Stimulated activated CD8-positive, alpha-beta memory T cell treated with anti-CD3 and anti-CD28 coated beads, Interleukin-15, amount 100 ng/mL, for 24 hours (primary cell): ENCODE measurements around the gene AMER2.

ENCODE experiments used
- DNase-seq: peaks from one replicate; pipeline ENCODE4 v3.0.0-alpha.2; 2020; ENCODE audit warnings: low read depth

Gene AMER2

GRCh38 chr13:25151626-25152195, 20.4 kb downstream of the AMER2 start:
- no peak for DNase-seq

- DNase-seq, result no peak
Measured at GRCh38 chr13:25149711-25150110, 22.4 kb downstream of the AMER2 start.

- DNase-seq, result no peak
Measured at GRCh38 chr13:25148402-25148771, 23.7 kb downstream of the AMER2 start.

GRCh38 chr13:25147638-25148401, 24.3 kb downstream of the AMER2 start:
- DNase-seq, result no peak

GRCh38 chr13:25143706-25144105, 28.4 kb downstream of the AMER2 start:
- no peak for DNase-seq

GRCh38 chr13:25141042-25141441, 31.0 kb downstream of the AMER2 start:
- no peak for DNase-seq

GRCh38 chr13:25137788-25138115, 34.3 kb downstream of the AMER2 start:
- no peak for DNase-seq

- DNase-seq, result no peak
Measured at GRCh38 chr13:25136880-25137787, 35.0 kb downstream of the AMER2 start.

- DNase-seq, result no peak
Measured at GRCh38 chr13:25135896-25136295, 36.2 kb downstream of the AMER2 start.

GRCh38 chr13:25132751-25133390, 39.2 kb downstream of the AMER2 start:
- DNase-seq, result no peak

- DNase-seq, result no peak
Measured at GRCh38 chr13:25131881-25132420, 40.1 kb downstream of the AMER2 start.

- no peak for DNase-seq
Measured at GRCh38 chr13:25130944-25131343, 41.1 kb downstream of the AMER2 start.

GRCh38 chr13:25118378-25118905, 53.6 kb downstream of the AMER2 start:
- DNase-seq, result no peak

GRCh38 chr13:25117312-25117711, 54.8 kb downstream of the AMER2 start:
- no peak for DNase-seq

- no peak for DNase-seq
Measured at GRCh38 chr13:25116044-25116443, 56.0 kb downstream of the AMER2 start.

- DNase-seq, result peak; percentile 17
Measured at GRCh38 chr13:25114220-25114619, 57.9 kb downstream of the AMER2 start.

GRCh38 chr13:25112695-25113255, 59.3 kb downstream of the AMER2 start:
- DNase-seq, result no peak
